ENCODE measurements around the gene GPC3.

DNA sequence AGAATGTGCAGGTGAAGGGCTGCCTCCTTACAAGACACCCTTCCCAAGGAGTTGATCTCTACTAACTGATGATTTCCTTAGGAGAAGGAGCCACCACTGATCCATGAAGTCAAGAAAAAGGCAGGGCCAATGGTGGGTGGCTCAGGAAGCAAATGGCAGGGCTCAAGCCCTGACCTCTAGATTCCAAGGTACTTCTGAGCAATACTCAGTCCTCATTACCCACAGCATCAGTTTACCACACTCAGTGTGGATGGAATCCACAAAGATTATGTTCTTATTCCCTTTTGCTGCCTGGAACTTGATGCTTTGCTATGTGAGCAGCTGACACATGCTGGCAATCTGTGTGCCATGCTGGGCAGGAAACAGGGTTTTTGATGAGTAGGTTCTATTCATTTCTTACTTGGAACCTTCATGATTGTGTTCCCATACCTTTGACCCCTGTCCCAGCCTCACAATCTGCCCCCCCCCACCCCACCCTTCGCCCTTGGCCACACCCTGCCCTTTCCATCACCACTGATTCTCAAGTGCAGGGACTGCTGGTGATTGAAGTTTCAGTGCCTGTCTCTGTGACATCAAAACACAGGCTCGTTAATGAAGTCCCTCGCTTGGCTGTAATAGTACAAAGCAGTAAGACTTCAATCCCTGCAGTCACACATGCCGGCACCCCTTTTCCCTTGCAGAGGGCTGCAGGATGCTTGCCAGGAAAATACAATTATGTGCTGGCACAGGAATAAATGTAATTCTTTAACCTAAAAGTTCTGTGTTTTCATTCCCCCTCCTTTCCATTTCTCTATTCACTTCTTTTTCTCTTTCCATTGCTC lies 434.5 kb downstream of the GPC3 start:
- TF ChIP-seq, protein P1, sequence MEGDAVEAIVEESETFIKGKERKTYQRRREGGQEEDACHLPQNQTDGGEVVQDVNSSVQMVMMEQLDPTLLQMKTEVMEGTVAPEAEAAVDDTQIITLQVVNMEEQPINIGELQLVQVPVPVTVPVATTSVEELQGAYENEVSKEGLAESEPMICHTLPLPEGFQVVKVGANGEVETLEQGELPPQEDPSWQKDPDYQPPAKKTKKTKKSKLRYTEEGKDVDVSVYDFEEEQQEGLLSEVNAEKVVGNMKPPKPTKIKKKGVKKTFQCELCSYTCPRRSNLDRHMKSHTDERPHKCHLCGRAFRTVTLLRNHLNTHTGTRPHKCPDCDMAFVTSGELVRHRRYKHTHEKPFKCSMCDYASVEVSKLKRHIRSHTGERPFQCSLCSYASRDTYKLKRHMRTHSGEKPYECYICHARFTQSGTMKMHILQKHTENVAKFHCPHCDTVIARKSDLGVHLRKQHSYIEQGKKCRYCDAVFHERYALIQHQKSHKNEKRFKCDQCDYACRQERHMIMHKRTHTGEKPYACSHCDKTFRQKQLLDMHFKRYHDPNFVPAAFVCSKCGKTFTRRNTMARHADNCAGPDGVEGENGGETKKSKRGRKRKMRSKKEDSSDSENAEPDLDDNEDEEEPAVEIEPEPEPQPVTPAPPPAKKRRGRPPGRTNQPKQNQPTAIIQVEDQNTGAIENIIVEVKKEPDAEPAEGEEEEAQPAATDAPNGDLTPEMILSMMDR (IDR thresholded peaks at IDR 0.05; ENCODE audit: low read depth, low read length, poor library complexity, severe bottlenecking): no peak
- no peak for TF ChIP-seq EZH2phosphoT487 (IDR thresholded peaks at IDR 0.05; ENCODE audit: borderline replicate concordance, low read length)

Data from DOHH2 (cell line).